Hematopoietic multipotent progenitor cell treated with erythropoietin and hydrocortisone succinate and interleukin-3 and kit ligand, for 4 days (in vitro differentiated cells): ENCODE measurements around the gene GALNT16.
"Not testable (repeated sequence)": the region's sequence is repeated elsewhere in the genome, so short reads cannot be mapped to it uniquely, and the experiment has no call there.

Experiments
- DNase-seq: peaks from one replicate; pipeline ENCODE4 v3.0.0-alpha.2; 2015

Gene GALNT16

DNA sequence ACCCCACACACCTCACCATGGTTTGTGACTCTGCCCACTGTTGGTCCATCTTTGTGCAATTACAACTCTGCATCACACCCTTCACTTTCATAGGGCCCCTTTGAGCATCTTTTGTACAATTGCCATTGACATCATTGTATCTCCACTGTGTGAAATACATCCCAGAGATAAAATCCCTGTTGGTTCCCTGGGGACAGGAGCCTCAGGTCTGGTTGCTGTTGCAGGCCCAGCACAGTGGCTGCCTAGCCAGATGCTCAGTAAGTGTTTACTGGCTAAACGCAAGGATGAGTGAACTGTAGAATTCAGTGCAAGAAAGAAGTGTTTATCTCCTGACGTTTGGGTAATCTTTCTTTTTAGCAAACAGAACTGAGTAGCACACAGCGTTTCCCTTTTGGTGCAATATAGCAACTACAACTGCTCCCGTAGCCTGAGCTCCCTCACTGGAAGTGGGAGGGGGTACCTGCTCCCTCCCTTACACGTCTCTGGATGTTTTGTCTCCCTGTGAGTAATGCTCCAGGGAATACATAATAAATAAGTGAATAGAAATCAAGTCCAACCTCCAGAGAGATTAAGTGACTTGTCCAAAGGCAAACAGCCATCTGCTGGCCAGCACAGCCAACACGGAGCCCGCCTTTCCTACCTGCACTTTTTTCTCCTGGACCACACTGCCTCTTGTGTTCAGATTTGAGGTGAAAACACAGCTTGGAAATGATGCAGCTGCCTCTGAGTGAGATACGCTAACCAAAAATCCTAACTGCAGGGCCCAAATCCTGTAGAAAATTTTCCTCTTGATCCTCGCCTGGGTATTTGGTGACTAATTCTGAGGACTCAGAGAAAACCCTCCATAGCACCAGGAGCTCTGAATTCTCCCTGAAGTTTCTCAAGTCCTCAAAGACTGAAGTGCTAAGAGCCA, 27.4 kb downstream of the GALNT16 start:
- DNase-seq, result peak; percentile 9

DNA sequence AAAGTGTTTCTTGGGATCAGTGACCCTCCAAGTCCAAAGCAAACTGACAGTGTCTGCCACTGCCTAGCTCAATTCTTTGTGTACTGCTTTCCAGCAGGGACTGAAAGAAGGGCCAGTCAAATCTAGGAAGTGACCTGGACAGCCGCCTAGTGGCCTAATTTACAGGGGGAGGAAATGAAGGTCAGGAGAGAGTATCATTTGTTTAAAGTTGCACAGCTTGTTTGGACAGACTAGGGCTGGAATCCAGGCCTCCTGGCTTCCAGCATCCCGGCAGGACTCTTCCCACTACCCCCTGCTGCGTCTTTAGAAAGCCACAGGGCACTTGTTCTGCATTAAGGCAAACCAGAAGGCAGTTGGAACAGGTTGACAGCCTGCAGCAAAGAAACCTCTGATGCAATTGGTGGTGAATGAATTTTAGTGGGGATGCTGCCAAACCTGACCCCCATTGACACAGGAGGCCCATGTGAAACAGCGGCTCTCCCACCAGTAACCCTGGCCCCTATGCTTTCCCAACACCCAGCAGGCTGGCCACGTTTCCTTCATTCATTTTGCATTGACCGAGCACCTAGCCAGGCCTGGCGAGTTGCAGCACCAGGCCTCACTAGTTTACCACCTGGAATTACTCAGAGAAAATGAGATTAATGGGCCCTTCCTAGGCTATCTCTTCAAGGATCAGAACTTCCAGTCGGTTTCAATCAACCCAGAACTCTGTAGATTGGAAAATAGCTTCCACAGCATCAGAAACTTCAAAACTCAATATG, 28.2 kb downstream of the GALNT16 start:
- DNase-seq, result no peak

DNA sequence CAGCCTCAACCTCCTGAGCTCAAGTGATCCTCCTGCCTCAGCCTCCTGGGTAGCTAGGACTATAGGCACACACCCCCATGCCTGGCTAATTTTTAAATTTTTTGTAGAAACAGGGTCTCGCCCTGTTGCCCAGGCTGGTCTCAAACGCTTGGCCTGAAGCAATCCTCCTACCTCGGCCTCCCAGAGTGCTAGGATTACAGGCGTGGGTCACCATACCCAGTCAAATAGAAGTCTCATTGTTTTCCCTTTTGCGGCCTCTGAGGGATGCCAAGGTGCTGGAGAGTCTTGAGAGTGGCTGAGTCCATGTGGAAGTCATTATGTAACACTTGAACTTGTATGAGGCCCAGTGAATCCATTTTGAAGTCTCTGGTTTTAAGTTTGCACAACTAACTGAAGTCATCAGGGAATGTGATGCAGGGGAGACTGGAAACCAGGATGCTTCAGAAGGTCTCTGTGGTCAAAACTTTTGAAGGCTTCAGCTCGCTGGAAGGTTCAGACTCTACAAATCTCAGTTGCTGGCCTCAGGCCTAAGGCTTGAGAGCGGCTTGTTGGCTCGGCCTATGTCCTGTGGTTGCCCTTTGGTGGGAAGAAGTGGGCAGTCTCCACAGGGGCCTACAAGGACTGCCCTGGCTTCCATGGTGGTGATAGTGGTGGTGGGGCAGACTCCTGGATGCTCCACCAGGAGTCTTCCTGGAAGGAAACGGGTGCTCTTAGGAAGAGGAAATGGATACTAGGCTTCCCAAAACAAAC, 29.2 kb downstream of the GALNT16 start:
- no peak for DNase-seq

DNA sequence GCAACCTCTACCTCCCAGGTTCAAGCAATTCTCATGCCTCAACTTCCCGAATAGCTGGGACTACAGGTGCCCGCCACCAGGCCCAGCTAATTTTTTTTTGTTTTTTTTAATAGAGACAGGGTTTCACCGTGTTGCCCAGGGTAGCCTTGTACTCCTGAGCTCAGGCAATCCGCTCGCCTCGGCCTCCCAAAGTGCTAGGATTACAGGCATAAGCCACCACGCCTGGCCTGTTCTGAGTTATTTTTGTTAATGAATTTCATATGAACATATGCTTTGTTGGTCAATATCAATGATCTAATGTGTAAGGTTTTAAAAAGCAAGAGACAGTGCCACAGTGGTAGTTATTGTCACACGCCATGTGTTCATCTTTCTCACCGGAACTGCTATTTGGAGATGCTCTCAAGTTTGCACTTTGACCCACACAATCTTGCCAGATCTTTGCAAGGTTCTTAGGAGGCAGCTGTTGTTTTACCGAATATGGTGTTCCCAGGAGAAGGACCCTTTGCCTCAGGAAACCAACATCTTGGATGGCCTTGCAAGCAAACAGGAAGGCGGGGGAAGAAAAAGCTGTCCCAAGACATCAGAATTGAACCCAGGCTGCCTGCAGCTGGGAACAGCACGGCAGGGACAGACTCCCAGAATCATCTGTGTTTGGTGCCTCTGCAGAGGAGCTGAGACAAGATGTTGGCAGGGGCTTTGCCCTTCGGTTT, 30.0 kb downstream of the GALNT16 start:
- DNase-seq, result no peak

DNA sequence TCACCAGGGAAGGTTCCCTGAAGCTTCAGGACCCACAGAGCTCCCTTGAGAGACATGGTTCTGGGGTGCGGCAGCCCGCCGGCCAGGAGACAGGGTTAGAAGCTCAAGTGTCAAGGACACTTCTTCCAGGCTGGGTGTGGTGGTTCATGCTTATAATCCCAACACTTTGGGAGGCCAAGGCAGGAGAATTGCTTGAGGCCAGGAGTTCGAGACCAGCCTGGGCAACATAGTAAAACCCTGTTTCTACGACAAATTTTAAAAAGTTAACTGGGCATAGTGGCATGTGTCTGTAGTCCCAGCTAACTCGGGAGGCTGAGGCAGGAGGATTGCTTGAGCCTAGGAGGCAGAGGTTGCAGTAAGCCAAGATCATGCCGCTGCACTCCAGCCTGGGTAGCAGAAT, 30.9 kb downstream of the GALNT16 start:
- DNase-seq, result not testable (repeated sequence)

DNA sequence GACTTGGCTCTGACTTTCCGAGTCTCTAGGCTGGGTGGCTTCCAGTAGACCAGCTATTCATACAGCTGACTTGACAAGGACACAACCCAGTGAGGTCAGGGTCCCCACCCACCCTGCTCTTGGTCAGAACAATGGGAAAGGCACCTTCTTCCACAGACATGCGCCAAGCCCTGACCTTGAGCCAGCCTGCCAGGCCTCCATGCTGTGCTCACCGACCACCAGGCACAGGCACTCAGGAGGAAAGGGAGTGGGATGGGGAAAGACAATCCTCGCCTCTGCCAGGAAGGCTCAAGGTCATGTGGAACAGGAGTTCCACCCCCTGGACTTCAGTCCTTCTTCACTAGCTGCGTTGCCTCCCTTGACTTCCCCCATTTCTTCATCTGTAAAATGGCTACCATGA, 31.4 kb downstream of the GALNT16 start:
- DNase-seq, result no peak

DNA sequence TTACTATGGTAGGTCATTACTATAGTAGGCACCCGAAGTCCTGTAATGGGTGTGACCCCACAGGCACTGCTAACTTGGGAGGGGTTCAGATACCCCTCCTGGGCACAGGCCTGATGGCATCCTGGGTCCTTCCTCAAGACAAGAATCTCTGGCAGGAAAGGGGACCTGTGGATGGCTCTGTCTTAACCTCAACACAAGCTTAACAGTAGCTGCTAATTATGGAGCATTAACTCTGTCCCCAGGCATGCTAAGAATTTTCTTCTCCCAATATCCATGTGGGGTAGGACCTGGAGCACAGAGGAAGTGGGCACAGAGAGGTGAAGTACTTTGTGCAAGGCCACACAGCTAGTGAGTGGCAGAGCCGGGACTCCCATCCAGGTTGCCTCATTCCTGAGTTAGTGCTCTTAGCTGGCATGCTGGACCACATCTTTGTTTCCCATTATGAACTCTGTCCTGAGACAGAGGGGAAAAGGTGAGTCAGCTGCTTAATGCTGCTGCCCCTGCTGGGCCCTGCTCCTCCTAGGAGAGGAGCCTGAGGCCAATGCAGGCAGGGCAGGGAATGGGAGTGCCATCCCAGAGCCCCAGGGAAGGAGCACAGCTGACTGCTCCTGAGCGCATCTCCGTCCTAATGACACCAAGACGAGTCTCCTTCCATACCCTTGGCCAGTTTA, 32.1 kb downstream of the GALNT16 start:
- no peak for DNase-seq

DNA sequence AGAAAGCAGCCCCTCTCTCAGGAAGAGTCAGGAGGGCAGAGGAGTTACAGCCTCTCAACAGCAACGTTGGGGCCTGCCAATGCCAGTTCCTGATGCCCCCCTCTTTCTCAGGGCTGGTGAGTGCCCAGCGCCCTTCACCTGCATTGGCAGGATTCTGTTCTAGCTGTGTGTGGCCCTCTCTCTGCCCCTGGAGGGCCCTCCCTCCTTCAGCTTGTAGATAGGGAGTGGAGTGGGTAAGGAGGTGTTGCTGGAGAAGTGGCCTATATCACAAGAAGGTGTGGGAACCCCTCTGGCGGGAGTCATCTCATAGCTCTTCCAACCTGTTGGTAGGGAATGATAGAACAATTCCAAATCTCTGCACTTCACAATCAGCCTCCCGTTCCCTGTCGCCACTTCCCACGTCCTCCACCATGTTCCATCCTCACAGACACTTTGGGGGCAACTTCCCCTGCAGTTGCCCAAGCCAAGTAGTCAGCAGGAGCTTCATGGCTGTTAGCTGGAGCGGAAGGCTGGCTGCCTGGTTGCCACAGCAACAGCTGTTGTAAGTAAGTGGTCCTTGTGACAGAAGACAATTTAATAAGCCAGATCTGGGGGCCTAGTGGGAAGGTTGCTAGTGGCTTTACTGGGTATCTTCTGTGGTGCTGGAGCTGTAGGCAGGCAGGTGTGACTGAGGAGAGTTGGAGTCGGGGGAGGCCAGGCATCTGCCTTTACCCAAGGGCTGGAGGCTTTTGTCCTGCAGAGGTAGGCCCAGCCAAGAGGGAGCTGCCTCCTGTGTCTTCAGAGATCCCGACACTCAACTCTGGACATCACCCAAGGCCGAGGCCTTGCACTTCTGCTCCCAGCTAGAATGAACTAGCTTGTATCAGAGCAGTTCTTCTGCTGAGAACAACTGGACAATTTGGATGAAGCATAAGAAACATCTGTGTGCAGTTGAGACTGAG, 38.4 kb downstream of the GALNT16 start:
- DNase-seq, result no peak

DNA sequence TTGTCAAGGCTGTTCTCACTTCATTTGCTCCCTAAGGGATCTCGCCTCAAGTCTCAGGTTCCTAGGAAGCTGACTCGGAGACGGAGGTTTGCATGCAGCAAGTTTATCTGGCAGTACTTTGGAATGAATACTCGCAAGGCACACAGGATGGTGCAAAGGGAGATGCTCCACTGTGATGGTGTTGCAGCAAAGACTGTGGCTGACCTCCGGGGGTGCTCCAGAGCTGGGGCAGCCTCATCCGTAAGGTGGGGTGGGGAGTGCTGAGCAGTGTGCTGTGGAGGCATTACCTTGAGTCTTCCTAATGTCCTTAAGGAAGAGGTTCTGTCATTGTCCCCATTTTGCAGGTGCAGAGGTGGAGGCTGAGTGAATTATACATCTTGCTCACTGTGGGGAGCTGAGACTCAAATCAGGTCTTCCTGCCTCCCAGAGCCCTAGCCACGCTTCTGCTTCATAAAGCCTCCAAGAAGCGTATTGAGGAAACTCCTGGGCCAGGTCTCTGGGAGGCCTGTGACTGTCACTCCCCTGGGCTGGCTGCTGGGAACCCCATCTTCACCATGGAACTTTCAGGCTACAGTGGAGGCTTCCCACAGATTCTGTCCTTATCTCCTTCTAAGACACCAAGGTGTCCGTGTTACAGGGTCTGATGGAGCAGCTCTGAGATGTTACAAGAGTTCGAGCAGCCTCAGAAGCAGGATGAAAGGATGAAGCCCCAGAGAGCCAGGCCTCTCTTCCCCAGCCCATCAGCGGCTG, 39.5 kb downstream of the GALNT16 start:
- peak; percentile 24 for DNase-seq

DNA sequence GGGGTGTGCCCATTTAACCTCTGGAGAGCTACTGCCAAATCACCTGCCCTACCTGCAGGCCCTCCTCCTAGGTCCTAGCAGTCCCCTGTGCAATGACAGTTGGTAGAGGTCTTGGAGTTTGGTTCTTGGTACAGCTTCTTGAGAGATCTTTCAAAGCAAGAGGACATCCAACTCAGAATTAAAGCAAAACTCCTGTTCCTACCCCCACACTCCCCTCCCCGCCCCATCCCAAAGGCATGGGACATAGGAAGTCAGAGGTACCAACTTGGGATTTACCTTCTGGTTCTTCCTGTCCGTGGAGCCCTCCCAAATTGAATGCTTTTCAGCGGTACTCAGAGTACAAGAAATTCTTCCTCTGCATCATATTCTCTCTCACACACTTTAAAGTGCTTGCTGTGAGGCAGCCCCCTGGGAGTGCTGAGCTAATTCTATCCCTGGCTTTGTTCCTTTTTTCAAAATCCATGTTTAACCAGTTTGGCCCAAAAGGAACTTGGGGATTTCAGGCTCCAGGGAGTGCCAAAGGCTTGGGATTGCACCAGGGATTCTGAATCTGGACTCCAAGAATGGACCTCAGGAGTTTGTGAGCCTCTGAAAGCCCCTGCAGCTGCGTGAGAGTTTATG, 40.8 kb downstream of the GALNT16 start:
- no peak for DNase-seq

DNA sequence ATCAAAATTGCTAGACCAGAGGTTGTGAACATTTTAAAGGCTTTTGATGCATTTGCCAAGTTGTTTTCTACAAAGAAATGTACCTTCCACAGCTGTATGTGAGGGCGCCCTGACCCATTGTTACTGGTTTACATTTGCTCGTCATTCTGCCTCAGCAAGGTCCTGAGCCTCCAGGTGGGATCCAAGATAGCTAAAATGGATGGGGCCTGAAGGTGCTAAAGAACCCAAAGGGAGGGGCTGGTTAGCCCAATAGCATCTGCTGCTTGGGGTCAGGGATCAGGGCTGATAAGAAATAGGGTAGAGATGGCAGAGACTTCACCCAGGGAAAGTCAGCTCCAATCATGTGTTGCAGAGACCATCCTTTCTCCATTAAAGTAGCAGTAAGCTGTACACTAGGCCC, 43.1 kb downstream of the GALNT16 start:
- DNase-seq, result no peak

DNA sequence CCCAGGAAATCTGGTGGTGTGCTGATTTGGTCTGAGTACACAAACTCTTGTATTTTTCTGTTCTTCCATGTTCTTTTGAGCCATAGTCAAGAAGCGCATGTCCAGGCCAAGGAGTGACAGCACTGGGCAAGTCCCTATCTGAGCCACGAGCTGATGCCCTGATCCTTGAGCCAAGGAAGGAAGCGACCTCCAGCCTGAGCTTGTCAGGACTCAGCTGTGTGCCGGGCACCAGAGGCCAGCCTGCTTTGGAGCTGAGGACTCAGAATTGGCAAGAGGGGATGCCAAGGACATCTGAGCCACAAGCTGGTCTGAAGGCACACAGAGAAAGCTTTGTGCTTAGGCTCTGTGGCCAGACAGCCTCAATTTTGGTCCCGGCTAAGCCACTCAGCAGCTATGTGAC, 52.6 kb downstream of the GALNT16 start:
- DNase-seq, result no peak

DNA sequence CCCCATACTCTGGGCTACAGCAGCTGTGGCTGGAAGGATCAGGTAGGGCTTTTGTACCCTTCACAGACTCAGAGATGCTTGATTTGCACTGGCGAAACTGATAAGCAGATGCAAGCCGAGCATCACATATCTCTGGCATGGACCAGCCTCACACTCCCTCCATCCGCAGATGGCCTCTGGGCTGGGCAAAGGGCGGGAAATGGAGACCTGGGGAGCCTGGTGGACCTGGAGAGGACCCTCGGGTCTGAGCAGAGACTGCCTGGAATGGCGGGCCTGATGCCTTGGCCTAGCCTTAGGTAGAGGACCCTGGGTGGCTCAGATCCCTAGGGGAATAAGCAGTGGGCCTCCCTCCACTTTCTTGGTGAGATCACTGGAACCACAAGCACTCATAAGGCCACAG, 53.2 kb downstream of the GALNT16 start:
- no peak for DNase-seq

DNA sequence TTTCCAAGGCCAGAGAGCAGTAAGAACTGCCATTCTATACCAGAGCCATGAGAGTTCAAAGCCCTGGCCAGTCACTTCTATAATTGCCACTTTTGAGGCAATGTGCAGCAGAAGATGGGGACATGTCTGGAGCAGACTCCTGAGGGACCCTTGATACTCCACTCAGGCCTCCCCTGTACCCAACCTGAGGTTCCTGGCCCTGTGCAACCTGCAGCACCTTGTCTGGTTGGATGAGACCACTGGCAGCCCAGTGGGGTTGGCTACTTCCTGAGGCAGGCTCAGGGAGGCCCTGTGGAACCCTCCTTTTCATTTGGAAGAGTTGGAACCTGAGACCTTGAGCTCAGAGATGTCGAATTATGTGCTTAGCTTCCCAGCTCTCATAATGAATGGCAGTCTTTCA, 54.4 kb downstream of the GALNT16 start:
- DNase-seq, result no peak

DNA sequence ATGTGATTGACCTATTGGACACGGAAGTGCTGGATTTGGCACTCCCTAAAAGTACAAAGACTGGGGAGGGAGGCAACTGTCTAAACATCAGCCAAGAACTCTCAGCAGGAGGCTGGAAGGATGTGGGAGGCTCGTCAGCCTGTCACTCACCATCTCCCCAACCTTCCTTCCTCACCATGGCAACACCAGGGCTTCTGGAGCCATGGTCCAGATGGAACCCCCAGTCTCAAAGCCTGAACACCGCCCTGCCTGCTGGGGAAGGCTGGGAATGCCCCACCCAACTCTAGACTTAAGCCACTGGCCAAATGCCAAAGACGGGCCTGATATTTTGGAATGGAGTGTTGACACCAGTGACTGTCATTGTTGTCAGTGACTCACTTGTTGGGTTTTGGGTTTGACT, 55.3 kb downstream of the GALNT16 start:
- DNase-seq, result no peak

DNA sequence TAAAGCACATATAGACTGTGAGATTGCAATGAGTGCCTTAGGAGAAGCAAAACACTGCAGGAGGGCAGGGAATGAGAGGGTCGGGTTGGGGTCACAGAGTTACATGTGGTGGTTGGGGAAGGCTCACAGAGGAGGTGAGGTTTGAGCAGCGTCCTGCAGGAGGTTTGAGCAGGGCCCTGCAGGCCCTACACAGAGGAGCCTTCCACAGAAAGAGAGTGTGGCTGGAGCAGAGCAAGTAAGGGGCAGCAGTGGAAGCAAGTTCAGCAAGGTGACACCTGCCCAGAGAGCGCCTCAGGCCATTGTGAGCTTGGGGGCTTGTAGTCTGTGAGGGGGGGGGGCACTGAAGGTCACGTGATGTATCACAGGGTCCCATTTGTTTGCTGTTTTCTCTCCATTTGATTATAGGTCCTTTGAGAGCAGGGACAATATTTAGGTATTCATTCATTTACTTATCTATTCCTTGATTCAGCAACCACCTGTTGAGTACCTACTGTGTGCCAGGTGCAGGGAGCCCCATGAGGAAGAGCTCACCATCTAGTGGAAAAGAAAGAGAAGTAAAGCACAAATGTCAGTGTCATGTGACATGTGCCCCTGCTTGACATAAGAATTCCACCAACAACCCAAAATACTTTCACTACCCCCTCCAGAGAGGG, 56.6 kb downstream of the GALNT16 start:
- DNase-seq, result no peak

DNA sequence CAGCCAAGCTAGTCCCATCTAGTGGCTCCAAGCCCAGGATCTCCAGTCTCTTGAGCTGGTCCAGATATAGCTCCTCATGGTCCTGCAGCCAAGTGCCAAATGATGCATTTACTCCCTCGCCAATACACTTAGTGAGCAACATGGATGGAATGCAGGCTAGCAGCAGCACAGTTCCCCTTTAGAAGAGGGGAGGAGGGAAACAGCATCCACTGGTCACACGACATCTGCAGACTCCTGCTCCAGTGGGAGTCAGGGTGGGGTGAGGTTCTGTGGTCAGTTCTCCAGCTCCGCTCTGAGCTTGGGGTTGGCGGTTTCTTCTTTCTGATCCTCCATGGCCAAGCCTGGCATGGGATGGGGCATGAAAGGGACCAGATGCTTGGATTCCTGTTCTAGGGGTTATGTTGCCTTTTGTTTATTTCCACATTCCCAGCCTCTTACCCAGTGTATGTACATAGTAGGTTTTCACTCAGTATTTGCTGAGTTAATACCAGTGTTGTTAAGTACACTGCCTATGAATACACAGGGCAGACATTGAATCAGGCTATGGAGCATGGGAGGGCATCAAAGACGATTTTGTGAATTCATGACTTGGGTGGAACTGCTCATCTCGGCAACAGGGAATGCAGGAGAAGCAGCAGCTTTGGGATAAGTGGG, 57.3 kb downstream of the GALNT16 start:
- DNase-seq, result no peak

DNA sequence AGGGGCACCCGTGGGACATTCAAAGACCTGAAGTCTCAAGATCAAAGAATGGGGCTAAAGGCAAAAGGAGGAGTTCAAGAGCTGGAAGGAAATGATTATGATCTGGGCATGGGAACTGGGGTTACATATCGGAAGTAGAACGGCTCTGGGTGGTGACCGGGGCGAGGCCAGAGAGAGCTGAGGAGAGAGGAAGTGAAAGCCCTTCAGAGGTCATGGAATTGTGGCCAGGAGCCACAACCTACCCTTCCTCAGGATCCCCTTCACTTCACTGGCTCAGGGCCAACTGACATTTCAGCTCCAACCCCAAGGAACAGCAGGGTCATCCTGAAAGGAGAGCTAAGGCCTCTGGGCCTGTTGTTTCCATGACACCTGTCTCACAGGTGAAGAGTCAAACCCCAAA, 57.8 kb downstream of the GALNT16 start:
- DNase-seq, result no peak

DNA sequence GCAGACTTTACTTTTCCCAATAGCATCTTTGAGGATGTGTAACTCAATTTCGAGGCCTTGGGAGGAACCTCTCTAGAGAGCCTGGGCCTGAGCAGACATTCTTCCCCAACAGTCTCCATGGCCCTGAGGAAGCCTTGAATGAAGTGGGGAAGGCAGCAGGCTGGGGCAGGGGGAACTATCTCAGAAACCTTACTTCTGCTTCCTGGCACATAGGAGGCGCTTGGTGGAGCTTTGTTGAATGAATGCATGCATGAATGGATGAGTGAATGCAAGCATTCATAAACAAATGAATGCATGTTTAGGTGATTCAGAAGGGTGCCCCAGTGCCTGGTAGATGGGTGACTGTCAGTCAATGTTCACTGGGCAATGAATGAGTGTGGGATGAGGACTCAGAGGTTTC, 58.3 kb downstream of the GALNT16 start:
- DNase-seq, result no peak
